Adrenal gland (tissue), 5 donors: Measurements from ENCODE around the gene ABCC6.
"Not testable (repeated sequence)": the region's sequence is repeated elsewhere in the genome, so short reads cannot be mapped to it uniquely, and the experiment has no call there.

Source experiments
- CTCF ChIP-seq, 6 experiments: fragments of 450-650 bp in 4 of 6; fragments of 200-600 bp in 2 of 6; sonication (generic) in 1 of 6; IDR thresholded peaks; 1 replicate in 5 of 6; 2 replicates in 1 of 6; pipeline versions ENCODE4 v1.5.1 to v1.8.0; 2016 to 2021; ENCODE audit warnings: antibody characterized with exemption in 6 of 6, mild to moderate bottlenecking in 2 of 6, moderate library complexity in 1 of 6
- POLR2A ChIP-seq, 2 donors: fragments of 450-650 bp; IDR thresholded peaks; one replicate each; pipeline ENCODE4 v1.6.1; 2017; ENCODE audit warnings: antibody characterized with exemption in 2 of 2, mild to moderate bottlenecking in 2 of 2, moderate library complexity in 1 of 2
- donor health status: DM: no; HTN: no; CAD: no.

GRCh38 chr16:16148000-16148599 lies 75.2 kb downstream of the ABCC6 start:
- TF ChIP-seq CTCF, POLR2A (IDR thresholded peaks at IDR 0.05): not testable (repeated sequence)
